NCI-H460 (cell line): ENCODE measurements around the gene PLXDC1. TPM values are rescaled to one million over a fixed set of nuclear protein-coding genes. Genes with fewer than 3 reads are reported as not detected.
"Not testable (repeated sequence)": the region's sequence is repeated elsewhere in the genome, so short reads cannot be mapped to it uniquely, and the experiment has no call there.

Experiments used
- DNase-seq: peaks from one replicate; pipeline ENCODE4 v3.0.0-alpha.2; 2016; ENCODE audit warnings: low read depth; ENCODE audit errors: extremely low read depth
- small RNA-seq, 2 experiments: library from RNA; depleted of rRNA; stranded (forward); fragments of <200 nt; gene quantifications; one replicate each; pipeline ENCODE3, GENCODE V24; 2014
- total RNA-seq: library from RNA; depleted of rRNA; stranded (reverse); fragments of >200 nt; shearing (Covaris generic); gene quantifications from 2 replicates; pipeline ENCODE4 v1.2.3, GENCODE V29; 2014; rRNA removed

Gene PLXDC1
- total RNA-seq, 1 experiment from 2014 or later: 0.10 TPM

GRCh38 chr17:39020037-39020436 is 131.4 kb downstream of the PLXDC1 start:
- DNase-seq: not testable (repeated sequence)

- no peak for DNase-seq
Measured at GRCh38 chr17:39018267-39019134, 132.9 kb downstream of the PLXDC1 start.

- DNase-seq: no peak
Measured at GRCh38 chr17:39016193-39017153, 135.0 kb downstream of the PLXDC1 start.

- DNase-seq: no peak
Measured at GRCh38 chr17:39015546-39015935, 135.9 kb downstream of the PLXDC1 start.

GRCh38 chr17:39014795-39015545 is 136.5 kb downstream of the PLXDC1 start:
- DNase-seq: no peak

GRCh38 chr17:39014044-39014794 is 137.2 kb downstream of the PLXDC1 start:
- DNase-seq: peak; percentile 29

Small RNA genes within 50 kb of the gene (small RNA-seq; reads per million reads assigned to genes)
- gene AC091178.1: 0 reads per million in 2 experiments

Other genes starting within 250 kb of the PLXDC1 start
- gene FBXO47, start 184.2 kb downstream of the PLXDC1 start, total RNA-seq: not detected in 2 replicates
- gene ARL5C, start 14.5 kb upstream of the PLXDC1 start, total RNA-seq: not detected in 2 replicates
- gene CACNB1, start 46.0 kb upstream of the PLXDC1 start, total RNA-seq: 3.4 and 3.6 TPM in 2 replicates
- 4,756 and 4,857 TPM in 2 replicates for gene RPL19, start 48.6 kb upstream of the PLXDC1 start, total RNA-seq
- not detected in 2 replicates for gene STAC2, start 74.3 kb upstream of the PLXDC1 start, total RNA-seq
- 10.5 and 10.9 TPM in 2 replicates for gene FBXL20, start 250.0 kb upstream of the PLXDC1 start, total RNA-seq